Activated T-helper 1 cell treated with anti-CD3 and anti-CD28 coated beads, Interleukin-12 subunit alpha, Interleukin-12 subunit beta, Interleukin-2, Interleukin-4 antibody, amounts not matched to agents 30 ng/mL and 10 ng/mL and 1 ng/mL, durations not matched to agents 14 hours and 24 hours and 36 hours (primary cell): Measurements from ENCODE around the gene LSM12. TPM values are rescaled to one million over a fixed set of nuclear protein-coding genes. Genes with fewer than 3 reads are reported as not detected.
"Not testable (repeated sequence)": the region's sequence is repeated elsewhere in the genome, so short reads cannot be mapped to it uniquely, and the experiment has no call there.

ENCODE experiments used
- DNase-seq: peaks from one replicate; pipeline ENCODE4 v3.0.0; 2021; ENCODE audit warnings: low spot score
- H3K27ac Mint-ChIP-seq: one replicate; pipeline ENCODE4 v1.8.0; 2021; ENCODE audit warnings: mild to moderate bottlenecking, mixed read lengths
- H3K27me3 Mint-ChIP-seq: one replicate; pipeline ENCODE4 v1.8.0; 2022; ENCODE audit warnings: mild to moderate bottlenecking, moderate library complexity, mixed read lengths; ENCODE audit not compliant: insufficient read depth
- H3K36me3 Mint-ChIP-seq: one replicate; pipeline ENCODE4 v1.8.0; 2021; ENCODE audit warnings: low read depth, mixed read lengths
- H3K4me1 Mint-ChIP-seq: one replicate; pipeline ENCODE4 v1.8.0; 2021; ENCODE audit warnings: low read depth, mixed read lengths
- H3K4me3 Mint-ChIP-seq: one replicate; pipeline ENCODE4 v1.8.0; 2021; ENCODE audit warnings: mild to moderate bottlenecking, moderate library complexity, mixed read lengths
- H3K9me3 Mint-ChIP-seq: one replicate; pipeline ENCODE4 v1.8.0; 2021; ENCODE audit warnings: mixed read lengths
- intact Hi-C: fragments of 100-400 bp; cut with micrococcal nuclease; formaldehyde crosslinking; loops from one replicate; pipeline ENCODE4 v1.15.1; 2024
- total RNA-seq: library from RNA; stranded (reverse); gene quantifications from 2 replicates; pipeline ENCODE4 v1.2.3, GENCODE V29; 2022

LSM12 gene
- total RNA-seq, 1 donor from 2014 or later: 95.4 TPM

- intact Hi-C loops: loop anchor here (5.0 kb wide), 1 partner anchor 766 kb away; no protein-coding TSS in a partner anchor
- Mint-ChIP-seq H3K4me1 (no peaks in the 10 kb centered on the region), H3K27ac (no peak overlapping the region), H3K9me3 (no peaks in the 10 kb centered on the region), H3K36me3 (no peaks in the 10 kb centered on the region), H3K4me3 (no peak overlapping the region), H3K27me3 (no peaks in the 10 kb centered on the region)
- no peak for DNase-seq
Observed at GRCh38 chr17:44106801-44107200, 40.3 kb upstream of the LSM12 start.

- intact Hi-C loops: loop anchor here (5.0 kb wide), 1 partner anchor 766 kb away; no protein-coding TSS in a partner anchor
- H3K27ac Mint-ChIP-seq: no peak overlapping the region
Observed at GRCh38 chr17:44105941-44106340, 39.5 kb upstream of the LSM12 start.

GRCh38 chr17:44105483-44105882 lies 39.0 kb upstream of the LSM12 start:
- Mint-ChIP-seq H3K36me3 (no peaks in the 10 kb centered on the region), H3K9me3 (no peaks in the 10 kb centered on the region), H3K27ac (no peak overlapping the region), H3K27me3 (no peaks in the 10 kb centered on the region), H3K4me3 (no peak overlapping the region), H3K4me1 (no peaks in the 10 kb centered on the region)
- DNase-seq: no peak
- intact Hi-C loops: loop anchor here (5.0 kb wide), 1 partner anchor 767 kb away; no protein-coding TSS in a partner anchor

More at GRCh38 chr17:44105941-44106340, 39.5 kb upstream of the LSM12 start:
- H3K9me3 Mint-ChIP-seq: no peaks in the 10 kb centered on the region
- H3K4me1 Mint-ChIP-seq: no peaks in the 10 kb centered on the region
- H3K4me3 Mint-ChIP-seq: no peak overlapping the region
- no peaks in the 10 kb centered on the region for H3K27me3 Mint-ChIP-seq
- H3K36me3 Mint-ChIP-seq: no peaks in the 10 kb centered on the region
- no peak for DNase-seq

- Mint-ChIP-seq H3K9me3 (no peaks in the 10 kb centered on the region), H3K4me3 (no peak overlapping the region), H3K4me1 (no peaks in the 10 kb centered on the region), H3K27me3 (no peaks in the 10 kb centered on the region), H3K27ac (no peak overlapping the region), H3K36me3 (no peaks in the 10 kb centered on the region)
- intact Hi-C loops: no loop called here
- no peak for DNase-seq
Observed at GRCh38 chr17:44102849-44103622, 36.6 kb upstream of the LSM12 start.

GRCh38 chr17:44101858-44102257 lies 35.4 kb upstream of the LSM12 start:
- H3K36me3 Mint-ChIP-seq, intact Hi-C loops, H3K27me3 Mint-ChIP-seq, H3K4me3 Mint-ChIP-seq, H3K4me1 Mint-ChIP-seq, DNase-seq, H3K9me3 Mint-ChIP-seq, H3K27ac Mint-ChIP-seq: not testable (repeated sequence)

GRCh38 chr17:44097110-44097958 lies 30.9 kb upstream of the LSM12 start:
- H3K27me3 Mint-ChIP-seq: no peaks in the 10 kb centered on the region
- no peak overlapping the region for H3K4me3 Mint-ChIP-seq
- no peaks in the 10 kb centered on the region for H3K36me3 Mint-ChIP-seq
- H3K9me3 Mint-ChIP-seq: no peaks in the 10 kb centered on the region
- H3K4me1 Mint-ChIP-seq: peaks cover 12% of the 10 kb centered on the region
- DNase-seq: no peak
- intact Hi-C loops: no loop called here
- no peak overlapping the region for H3K27ac Mint-ChIP-seq

GRCh38 chr17:44095647-44096496 lies 29.4 kb upstream of the LSM12 start:
- intact Hi-C loops: no loop called here
- Mint-ChIP-seq H3K27me3 (no peaks in the 10 kb centered on the region), H3K9me3 (no peaks in the 10 kb centered on the region), H3K36me3 (peaks cover 3% of the 10 kb centered on the region), H3K4me3 (peak overlapping the region; percentile 5), H3K4me1 (peaks cover 12% of the 10 kb centered on the region), H3K27ac (peak overlapping the region; percentile 63)
- DNase-seq: no peak

GRCh38 chr17:44095388-44095646 lies 28.8 kb upstream of the LSM12 start:
- H3K36me3 Mint-ChIP-seq: peaks cover 3% of the 10 kb centered on the region
- no peaks in the 10 kb centered on the region for H3K27me3 Mint-ChIP-seq
- H3K4me1 Mint-ChIP-seq: peaks cover 12% of the 10 kb centered on the region
- H3K4me3 Mint-ChIP-seq: no peak overlapping the region
- intact Hi-C loops: no loop called here
- H3K9me3 Mint-ChIP-seq: no peaks in the 10 kb centered on the region
- no peak for DNase-seq
- no peak overlapping the region for H3K27ac Mint-ChIP-seq

GRCh38 chr17:44094701-44095387 lies 28.4 kb upstream of the LSM12 start:
- H3K4me3 Mint-ChIP-seq: no peak overlapping the region
- intact Hi-C loops: no loop called here
- no peaks in the 10 kb centered on the region for H3K27me3 Mint-ChIP-seq
- no peaks in the 10 kb centered on the region for H3K9me3 Mint-ChIP-seq
- DNase-seq: no peak
- H3K4me1 Mint-ChIP-seq: peaks cover 12% of the 10 kb centered on the region
- H3K27ac Mint-ChIP-seq: no peak overlapping the region
- peaks cover 3% of the 10 kb centered on the region for H3K36me3 Mint-ChIP-seq

- DNase-seq: no peak
- no peak overlapping the region for H3K4me3 Mint-ChIP-seq
- peaks cover 8% of the 10 kb centered on the region for H3K36me3 Mint-ChIP-seq
- H3K27me3 Mint-ChIP-seq: no peaks in the 10 kb centered on the region
- no peak overlapping the region for H3K27ac Mint-ChIP-seq
- H3K4me1 Mint-ChIP-seq: peaks cover 16% of the 10 kb centered on the region
- H3K9me3 Mint-ChIP-seq: no peaks in the 10 kb centered on the region
- intact Hi-C loops: no loop called here
Observed at GRCh38 chr17:44093231-44093900, 26.9 kb upstream of the LSM12 start.

- no peaks in the 10 kb centered on the region for H3K27me3 Mint-ChIP-seq
- H3K36me3 Mint-ChIP-seq: peaks cover 8% of the 10 kb centered on the region
- no peak overlapping the region for H3K27ac Mint-ChIP-seq
- no peak overlapping the region for H3K4me3 Mint-ChIP-seq
- no peaks in the 10 kb centered on the region for H3K9me3 Mint-ChIP-seq
- intact Hi-C loops: no loop called here
- no peak for DNase-seq
- H3K4me1 Mint-ChIP-seq: peaks cover 24% of the 10 kb centered on the region
Observed at GRCh38 chr17:44092051-44092450, 25.6 kb upstream of the LSM12 start.
